HG03565 (cell line): ENCODE measurements around the gene NUBP2.

Experiments used
- ATAC-seq: cut with Tn5 transposase; IDR thresholded peaks from one replicate; pipeline ENCODE4 v1.9.1; 2021; ENCODE audit warnings: mild to moderate bottlenecking, moderate library complexity; ENCODE audit not compliant: unreplicated experiment

The NUBP2 gene

GRCh38 chr16:1757714-1758461 is 24.9 kb upstream of the NUBP2 start:
- no peak for ATAC-seq

DNA sequence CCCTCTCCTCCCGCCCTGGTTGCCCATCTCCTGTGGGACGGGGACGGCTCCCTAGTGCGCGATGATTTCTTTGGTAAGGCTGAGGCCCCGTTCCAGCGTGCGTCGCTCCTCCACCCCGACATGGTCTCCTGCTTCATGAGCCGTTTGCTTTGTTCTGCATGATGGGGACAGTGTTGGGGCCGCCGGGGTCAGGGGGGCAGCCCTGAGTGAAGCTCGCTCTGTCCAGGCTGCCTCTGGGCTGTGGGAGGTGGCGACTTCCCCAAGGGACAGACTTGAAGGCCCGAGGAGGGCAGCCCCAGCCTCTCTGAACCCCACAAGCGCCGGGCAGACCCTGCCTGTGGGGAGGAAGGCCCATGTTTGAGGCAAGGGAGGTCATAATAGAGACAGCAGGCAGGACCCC is 23.8 kb upstream of the NUBP2 start:
- no peak for ATAC-seq

DNA sequence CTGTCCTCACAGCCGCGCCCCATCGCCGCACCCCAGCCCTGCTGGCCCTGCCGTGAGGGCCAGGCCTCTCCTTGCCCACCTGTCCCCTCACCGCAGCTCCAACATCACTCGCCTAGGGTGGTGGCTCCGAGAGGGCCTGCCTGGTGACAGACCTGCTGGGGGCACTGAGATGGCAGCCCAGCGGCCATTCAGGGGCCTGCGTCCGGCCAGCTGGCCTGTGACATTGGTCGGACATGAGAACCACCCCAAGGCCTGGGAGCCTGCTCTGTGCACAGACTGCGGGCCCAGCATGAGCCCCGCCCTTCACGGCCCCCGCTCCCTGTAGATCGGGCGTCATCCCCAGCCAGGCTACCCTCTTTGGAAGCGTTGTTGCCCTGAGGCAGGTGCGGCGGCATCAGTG is 23.2 kb upstream of the NUBP2 start:
- no peak for ATAC-seq

- ATAC-seq = no peak
Observed at GRCh38 chr16:1760911-1761310, 21.8 kb upstream of the NUBP2 start.

GRCh38 chr16:1761751-1762150 is 21.0 kb upstream of the NUBP2 start:
- ATAC-seq = no peak

DNA sequence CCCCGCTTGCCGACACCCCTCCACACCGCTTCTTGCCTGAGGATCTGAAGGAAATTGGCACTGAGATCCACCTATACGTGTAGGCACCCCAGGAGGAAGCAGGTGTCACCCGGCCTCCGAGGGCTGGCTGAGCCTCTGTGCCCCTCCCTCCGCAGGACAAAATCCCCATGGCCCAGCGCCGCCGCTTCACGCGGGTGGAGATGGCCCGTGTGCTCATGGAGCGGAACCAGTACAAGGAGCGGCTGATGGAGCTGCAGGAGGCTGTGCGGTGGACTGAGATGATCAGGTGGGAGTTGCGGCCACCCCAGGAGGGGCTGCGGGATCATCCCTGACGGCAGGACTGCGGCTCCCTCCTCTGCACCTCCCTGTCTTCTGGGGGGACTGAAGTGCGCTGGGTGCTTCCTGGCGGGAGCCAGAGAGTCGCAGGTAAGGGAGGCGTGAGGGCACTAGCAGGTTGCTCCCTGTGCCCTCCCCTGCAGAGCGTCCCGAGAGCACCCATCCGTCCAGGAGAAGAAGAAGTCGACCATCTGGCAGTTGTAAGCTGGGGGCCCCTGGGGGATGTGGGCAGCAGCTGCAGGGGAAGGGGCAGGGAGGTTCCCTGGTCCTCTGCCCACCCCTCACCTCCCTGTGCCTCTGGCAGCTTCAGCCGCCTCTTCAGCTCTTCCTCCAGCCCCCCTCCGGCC is 20.4 kb upstream of the NUBP2 start:
- no peak for ATAC-seq

- no peak for ATAC-seq
Observed at GRCh38 chr16:1762879-1763520, 19.8 kb upstream of the NUBP2 start.

GRCh38 chr16:1763521-1764511 is 18.9 kb upstream of the NUBP2 start:
- no peak for ATAC-seq

DNA sequence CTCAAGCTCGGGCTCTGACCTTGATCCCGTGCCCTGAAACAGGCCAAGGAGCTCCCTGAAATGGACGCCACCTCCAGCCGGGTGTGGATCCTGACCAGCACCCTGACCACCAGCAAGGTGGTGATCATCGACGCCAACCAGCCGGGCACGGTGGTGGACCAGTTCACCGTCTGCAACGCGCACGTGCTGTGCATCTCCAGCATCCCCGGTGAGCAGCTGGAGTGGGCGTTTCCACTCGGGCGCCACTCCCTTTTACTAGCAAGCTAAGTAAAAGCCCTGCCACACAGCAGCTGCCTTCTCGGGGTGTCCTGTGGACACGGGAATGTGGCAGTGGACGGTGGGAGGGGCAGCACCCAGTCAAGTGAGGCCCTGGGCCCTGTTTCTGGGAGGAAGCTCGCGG is 17.8 kb upstream of the NUBP2 start:
- ATAC-seq = no peak

- no peak for ATAC-seq
Observed at GRCh38 chr16:1765826-1766225, 16.9 kb upstream of the NUBP2 start.

DNA sequence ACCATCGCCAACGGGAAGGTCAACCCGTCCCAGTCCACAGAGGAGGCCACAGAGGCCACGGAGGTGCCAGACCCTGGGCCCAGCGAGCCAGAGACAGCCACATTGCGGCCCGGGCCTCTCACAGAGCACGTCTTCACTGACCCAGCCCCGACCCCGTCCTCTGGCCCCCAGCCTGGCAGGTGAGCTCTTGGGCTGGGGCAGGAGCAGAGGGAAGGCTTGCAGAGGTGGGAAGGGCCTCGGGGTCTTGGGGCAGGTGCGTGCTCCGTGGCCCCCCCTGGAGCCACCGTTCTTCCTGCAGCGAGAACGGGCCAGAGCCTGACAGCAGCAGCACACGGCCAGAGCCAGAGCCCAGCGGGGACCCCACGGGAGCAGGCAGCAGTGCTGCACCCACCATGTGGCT is 16.5 kb upstream of the NUBP2 start:
- no peak for ATAC-seq

GRCh38 chr16:1766701-1767100 is 16.1 kb upstream of the NUBP2 start:
- no peak for ATAC-seq

- no peak for ATAC-seq
Observed at GRCh38 chr16:1767116-1767994, 15.4 kb upstream of the NUBP2 start.

DNA sequence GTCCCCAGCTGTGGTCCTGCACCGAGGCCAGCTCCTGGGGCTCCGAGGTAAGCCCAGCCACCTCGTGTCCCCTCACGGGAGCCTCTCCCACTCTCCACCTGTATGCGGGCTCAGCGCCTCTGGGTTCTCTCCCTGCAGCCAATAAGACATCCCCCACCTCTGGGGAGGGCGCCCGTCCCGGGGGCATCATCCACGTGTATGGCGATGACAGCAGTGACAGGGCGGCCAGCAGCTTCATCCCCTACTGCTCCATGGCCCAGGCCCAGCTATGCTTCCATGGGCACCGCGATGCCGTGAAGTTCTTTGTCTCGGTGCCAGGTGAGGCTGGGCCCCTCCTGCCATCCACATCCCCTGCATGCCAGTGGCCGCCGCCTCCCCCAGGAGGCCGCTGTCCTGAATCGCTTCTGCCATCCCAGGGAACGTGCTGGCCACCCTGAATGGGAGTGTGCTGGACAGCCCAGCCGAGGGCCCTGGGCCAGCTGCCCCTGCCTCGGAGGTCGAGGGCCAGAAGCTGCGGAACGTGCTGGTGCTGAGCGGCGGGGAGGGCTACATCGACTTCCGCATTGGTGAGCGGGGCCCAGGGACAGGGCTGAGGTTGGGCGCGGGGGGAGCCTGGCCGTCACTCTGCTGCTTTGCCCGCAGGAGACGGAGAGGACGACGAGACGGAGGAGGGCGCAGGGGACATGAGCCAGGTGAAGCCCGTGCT is 14.5 kb upstream of the NUBP2 start:
- ATAC-seq = no peak

- no peak for ATAC-seq
Observed at GRCh38 chr16:1768767-1769401, 13.9 kb upstream of the NUBP2 start.

- no peak for ATAC-seq
Observed at GRCh38 chr16:1769402-1770300, 13.1 kb upstream of the NUBP2 start.

GRCh38 chr16:1770328-1771187 is 12.2 kb upstream of the NUBP2 start:
- no peak for ATAC-seq
